Stimulated activated CD4-positive, alpha-beta T cell treated with anti-CD3 and anti-CD28 coated beads, Interleukin-2, amount 100 ng/mL, for 48 hours (primary cell): Measurements from ENCODE around the gene HS3ST6.

ENCODE experiments used
- DNase-seq, 2 donors: peaks; one replicate each; pipeline ENCODE4 v3.0.0-alpha.2; 2020

HS3ST6 gene

DNA sequence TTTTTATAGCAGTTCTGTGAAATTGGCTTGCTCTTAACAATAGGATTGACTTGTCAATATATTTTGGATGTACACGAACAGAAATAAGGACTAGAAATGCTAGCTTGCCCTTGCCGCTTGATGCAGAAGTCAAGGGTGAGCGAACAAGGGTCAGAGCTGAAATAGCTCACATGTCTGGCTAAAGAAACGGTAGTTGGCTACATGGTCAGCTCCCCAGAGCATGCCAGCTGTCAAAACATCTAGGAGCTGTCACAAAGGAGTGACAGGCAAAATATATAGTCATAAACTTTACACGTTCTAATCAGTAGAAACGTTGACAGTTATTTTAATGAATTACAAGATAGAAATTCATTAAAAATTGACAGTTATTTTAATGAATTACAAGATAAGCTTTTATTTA lies 43.4 kb downstream of the HS3ST6 start:
- no peak for DNase-seq

DNA sequence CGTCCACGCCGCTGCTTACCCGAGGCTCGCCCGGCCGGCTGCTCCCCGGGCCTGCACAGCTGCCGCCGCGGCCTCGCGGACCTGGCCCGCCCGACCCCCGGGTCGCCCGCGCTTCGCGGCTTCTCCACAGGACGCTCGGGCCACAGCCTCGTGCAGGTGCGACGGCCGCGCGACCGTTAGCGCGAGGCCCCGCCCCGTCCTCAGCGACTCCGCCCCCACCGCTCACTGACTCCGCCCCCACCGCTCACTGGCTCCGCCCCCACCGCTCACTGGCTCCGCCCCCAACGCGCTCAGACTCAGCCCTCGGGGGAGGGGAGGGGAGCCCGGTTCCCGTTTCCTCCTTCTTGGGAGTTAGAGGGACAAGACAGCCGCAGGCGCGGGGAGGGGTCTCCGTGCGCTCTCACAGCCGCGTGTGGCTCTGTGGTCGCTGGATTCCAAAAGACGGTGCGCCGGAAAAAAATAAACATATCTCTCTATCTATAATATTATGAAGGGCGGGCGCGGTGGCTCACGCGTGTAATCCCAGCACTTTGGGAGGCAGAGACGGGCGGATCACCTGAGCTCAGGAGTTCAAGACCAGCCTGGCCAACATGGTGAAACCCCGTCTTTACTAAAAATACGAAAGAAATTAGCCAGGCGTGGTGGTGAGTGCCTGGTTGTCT lies 46.1 kb downstream of the HS3ST6 start, which contains the start of gene MEIOB:
Gene MEIOB (minus strand): TSS at position 191 of the 662 bp plus-strand sequence. CDS start 3,989 bp downstream, outside the sequence.
- peak; percentile 29 to 63 for DNase-seq

DNA sequence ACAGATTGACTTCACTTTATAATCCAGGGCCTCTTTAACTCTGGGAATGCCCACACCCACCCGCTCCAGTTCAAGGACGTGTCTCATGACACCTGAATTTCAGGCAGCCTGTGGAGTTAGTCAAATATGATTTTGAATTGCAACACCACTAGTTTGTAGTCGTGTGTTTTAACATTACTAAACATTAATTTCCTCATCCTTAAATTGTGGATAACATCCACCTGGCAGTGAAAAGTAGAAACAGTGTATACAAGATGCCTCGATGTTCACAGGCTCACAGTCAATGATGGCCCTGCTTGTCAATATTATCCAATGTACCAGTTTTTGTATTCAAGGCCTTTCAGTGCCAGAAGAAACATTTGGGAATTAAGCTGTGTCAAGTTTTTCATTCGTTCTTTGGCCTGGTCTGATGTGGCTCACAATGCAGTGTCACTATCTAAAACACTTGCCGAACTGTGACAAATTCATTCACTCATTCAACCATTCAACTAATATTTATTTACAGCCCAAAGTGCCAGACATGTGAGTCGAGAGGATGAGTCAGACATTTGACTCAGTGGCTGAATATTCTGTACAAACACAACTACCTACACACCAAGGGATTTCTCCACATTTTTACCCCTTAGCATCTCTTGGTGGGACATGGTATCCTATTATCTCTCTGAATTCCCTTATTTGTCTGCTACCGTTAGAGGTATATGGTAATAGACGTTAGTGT lies 47.7 kb downstream of the HS3ST6 start:
- no peak for DNase-seq

DNA sequence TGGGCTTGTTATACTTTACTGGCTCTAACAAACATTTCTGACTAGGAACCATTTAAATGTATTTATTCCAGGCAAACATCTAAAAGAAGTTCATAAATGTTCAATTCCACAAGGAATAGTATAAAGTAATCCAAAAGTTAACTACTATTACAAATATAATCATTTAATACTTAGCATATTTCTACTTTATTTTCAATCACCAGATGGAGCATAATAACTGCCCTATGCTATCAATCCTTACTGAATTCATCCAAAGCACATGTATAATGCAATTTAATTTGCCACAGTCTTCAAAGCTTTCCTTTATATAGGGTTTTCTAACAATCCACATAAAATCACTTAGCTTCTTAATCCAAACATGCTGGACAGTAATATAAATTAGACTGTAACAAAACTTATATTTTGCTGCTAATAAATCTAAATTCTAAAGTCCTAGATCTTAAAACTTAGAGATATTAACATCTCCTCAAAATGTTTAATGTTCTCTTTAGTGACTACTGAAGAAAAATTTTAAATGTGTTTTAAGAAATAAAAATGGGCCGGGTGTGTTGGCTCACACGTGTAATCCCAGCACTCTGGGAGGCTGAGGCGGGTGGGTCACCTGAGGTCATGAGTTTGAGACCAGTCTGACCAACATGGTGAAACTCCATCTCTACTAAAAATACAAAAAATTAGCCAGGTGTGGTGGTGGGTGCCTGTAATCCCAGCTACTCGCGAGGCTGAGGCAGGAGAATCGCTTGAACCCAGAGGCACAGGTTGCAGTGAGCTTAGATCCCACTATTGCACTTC lies 52.1 kb downstream of the HS3ST6 start:
- no peak for DNase-seq

DNA sequence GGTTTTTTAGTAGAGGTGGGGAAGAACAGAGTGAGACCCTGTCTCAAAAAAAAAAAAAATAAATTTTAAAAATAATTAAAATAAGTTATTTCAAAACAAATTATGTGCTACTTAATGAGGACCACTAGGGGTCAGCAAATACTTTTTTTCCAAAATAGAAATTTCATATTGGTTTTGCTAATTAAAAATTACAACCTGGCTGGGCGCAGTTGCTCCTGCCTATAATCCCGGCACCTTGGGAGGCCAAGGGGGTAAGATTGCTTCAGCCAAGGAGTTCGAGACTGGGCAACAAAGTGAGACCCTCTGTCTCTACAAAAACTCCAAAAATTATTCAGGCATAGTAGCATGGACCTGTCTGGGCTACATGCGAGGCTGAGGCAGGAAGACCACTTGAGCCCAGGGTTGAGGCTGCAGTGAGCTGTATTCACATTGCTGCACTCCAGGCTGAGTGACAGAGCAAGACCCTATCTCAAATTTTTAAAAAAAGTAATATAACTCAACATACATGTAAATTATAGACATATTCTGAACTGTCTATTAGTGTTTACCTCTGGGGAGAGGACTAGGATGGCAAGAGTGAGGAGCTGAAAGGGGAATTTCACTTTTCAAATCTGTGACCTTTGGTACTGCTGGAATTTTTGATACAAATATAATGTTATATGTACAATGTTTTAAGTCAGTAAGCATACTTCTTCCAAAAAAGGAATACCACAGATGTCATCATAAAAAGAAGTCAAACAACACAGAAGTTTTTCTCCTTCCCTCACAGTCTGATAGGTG lies 54.3 kb downstream of the HS3ST6 start:
- DNase-seq: no peak

DNA sequence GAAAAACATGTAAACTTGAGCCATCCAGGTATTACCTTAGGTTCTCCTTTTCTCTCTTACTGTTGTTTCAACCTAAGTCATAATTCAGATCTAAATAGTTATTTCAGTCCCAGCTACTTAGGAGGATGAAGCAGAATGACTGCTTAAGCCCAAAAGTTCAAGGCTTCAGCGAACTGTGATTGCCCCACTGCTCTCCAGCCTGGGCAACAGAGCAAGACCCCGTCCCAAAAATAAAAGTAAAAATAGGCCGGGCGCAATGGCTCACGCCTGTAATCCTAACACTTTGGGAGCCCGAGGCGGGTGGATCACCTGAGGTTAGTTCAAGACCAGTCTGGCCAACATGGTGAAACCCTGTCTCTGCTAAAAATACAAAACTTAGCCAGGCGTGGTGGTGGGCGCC lies 55.8 kb downstream of the HS3ST6 start:
- no peak for DNase-seq

DNA sequence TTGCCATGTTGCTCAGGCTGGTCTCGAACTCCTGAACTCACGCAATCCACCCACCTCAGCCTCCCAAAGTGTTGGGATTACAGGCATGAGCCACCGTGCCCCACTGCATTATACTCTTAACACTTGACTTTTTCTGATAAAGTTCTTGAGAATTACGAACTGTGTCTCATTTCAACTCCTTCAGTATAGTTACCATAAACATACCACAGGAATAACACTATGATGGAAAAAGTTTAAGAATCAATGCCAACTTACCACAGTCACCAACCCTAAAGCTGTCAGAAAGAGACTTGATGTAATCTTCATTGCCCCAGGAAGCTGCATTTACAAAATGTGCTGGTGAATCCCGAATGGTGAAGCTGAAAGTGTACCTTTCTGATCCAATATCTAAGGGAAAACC lies 56.5 kb downstream of the HS3ST6 start:
- DNase-seq: no peak
